Dermis blood vessel endothelial cell (primary cell): ENCODE results near the gene APOLD1. TPM values are rescaled to one million over a fixed set of nuclear protein-coding genes. Genes with fewer than 3 reads are reported as not detected.
A peak's percentile ranks its signal among the peaks of the same experiment; 100 is the strongest.
"Not testable (repeated sequence)": the region's sequence is repeated elsewhere in the genome, so short reads cannot be mapped to it uniquely, and the experiment has no call there.

ENCODE experiments used
- DNase-seq: peaks from one replicate; pipeline ENCODE4 v3.0.0; 2010
- total RNA-seq: library from RNA; depleted of rRNA; stranded (reverse); fragments of >200 nt; gene quantifications from 2 replicates; pipeline ENCODE4 v1.2.3, GENCODE V29; 2014

The APOLD1 gene
- total RNA-seq, 1 donor from 2014 or later, result 63.8 TPM

DNA sequence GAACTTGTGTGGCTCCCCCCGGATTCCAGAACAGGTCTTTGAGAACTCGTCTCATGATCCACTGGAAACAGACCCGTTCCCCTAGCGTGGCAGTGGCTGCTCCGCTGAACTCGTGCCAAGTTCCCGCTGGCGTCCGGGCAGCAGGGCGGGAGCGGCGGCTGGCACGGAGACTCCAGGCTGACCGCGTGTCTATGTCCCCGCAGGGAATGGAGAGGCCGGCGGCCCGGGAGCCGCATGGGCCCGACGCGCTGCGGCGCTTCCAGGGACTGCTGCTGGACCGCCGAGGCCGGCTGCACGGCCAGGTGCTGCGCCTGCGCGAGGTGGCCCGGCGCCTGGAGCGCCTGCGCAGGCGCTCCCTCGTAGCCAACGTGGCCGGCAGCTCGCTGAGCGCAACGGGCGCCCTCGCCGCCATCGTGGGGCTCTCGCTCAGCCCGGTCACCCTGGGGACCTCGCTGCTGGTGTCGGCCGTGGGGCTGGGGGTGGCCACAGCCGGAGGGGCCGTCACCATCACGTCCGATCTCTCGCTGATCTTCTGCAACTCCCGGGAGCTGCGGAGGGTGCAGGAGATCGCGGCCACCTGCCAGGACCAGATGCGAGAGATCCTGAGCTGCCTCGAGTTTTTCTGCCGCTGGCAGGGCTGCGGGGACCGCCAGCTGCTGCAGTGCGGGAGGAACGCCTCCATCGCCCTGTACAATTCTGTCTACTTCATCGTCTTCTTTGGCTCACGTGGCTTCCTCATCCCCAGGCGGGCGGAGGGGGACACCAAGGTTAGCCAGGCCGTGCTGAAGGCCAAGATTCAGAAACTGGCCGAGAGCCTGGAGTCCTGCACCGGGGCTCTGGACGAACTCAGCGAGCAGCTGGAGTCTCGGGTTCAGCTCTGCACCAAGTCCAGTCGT lies 1.5 kb downstream of the APOLD1 start:
- peak; percentile 87 for DNase-seq

DNA sequence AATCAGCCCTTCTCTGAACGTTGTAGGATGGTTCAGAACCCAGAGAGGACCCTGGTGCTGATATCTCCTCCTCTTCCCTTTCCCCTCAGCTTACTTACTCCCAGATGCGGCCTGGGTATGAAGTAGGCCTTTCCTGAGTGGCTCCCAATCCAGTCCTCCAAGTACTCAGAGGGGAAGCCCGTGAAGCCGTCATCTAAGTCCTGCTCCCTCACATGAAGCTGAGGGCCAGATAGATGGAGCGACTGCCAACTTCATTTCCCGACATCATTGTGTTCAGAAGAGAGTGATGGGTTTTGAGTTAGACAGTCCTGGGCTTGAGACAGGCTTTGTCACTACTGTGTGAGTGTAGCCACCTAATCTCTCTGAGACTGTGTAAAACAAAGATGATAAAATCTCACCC lies 2.7 kb downstream of the APOLD1 start:
- DNase-seq, result peak; percentile 64

- DNase-seq, result peak; percentile 90
These were observed 3.4 kb downstream of the APOLD1 start for GRCh38 chr12:12788675-12789368.

GRCh38 chr12:12790956-12791355 lies 5.5 kb downstream of the APOLD1 start:
- no peak for DNase-seq

DNA sequence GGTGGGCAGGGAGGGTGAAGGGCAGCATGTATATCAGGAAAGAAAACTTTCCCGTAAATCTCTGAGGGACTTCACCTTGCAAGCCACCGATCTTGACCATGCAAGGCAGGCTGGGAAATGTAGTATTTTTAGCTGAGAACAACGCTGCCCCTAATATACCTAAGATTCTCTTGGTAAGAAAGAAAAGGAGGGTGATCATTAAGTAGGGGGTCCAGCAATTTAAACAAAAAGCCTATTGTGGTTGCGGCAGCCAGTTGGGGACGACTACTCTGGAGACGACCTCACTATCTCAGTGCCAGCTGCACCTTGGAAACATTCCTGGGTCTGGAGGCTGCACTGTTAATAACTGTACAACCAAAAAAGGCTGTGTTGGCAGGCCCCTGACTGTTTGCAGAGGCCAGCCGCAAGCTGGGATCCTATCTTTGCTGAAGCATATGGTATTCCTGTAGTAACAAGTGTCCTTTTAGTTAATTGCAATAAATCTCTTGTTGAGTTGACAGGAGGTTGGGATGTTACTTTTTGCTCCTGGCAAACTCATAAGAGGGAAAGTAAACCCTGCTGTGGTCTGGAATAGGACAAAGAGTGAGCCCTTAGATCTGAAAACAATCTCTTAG lies 6.4 kb downstream of the APOLD1 start:
- peak; percentile 36 for DNase-seq

DNA sequence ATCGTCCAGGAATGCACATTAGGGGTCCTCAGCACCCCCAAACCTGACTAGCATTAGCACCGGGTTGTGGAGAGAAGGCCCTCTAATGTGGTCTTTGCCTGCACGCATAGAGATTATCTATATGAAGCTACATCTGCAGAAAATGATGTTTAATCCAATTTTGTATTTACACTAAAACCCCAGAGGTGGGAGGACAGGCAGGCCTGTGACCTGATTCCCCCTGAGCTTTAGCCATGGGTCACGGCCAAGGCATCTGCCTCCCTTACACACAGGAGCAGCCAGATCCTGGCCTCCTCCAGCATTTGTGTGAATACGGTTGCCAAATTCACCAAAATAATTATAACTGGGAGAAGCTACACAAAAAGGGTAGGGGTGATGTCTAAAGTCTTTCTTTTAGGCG lies 7.0 kb downstream of the APOLD1 start:
- DNase-seq, result no peak

DNA sequence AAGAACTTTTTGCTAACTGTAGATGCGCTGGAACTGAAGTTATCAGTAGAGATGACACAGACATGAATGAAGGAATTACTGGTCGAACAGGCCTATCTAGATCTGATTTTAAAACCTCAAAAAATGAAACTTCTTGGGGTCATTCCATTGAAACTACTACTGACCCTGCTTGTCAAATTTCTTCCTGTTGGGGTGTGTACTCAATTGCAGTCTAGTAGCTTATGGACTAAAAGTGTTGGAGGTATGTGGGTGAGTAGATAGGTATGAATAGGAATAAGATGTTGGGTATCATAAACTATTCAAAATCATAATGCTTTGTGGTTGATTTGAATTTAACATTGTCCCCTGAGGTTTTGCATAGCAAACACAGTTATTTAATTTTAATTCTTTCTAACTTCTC lies 9.2 kb downstream of the APOLD1 start:
- no peak for DNase-seq

GRCh38 chr12:12796171-12796570 lies 10.7 kb downstream of the APOLD1 start:
- DNase-seq, result no peak

- DNase-seq, result no peak
These were observed 11.7 kb downstream of the APOLD1 start for GRCh38 chr12:12796928-12797793.

DNA sequence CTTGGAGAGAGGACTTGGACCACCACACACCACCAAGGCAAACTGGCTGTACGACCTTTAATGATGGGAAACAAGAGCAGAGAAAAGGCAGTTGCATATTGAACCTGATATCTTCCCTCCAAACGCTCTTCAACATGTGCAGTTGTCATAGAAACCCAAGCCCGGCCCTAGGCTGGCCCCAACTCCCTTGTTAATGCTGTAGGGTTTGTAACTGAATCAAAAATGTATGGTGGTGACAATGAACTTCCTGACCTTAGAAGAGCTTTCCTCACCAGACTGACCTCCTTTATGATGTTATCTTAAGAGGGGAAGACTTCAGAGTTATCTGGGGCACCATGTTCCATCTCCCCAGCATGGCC lies 12.3 kb downstream of the APOLD1 start:
- no peak for DNase-seq

- DNase-seq, result no peak
These were observed 13.0 kb downstream of the APOLD1 start for GRCh38 chr12:12798480-12798879.

- no peak for DNase-seq
These were observed 13.9 kb downstream of the APOLD1 start for GRCh38 chr12:12799163-12799920.

GRCh38 chr12:12800406-12801180 lies 15.1 kb downstream of the APOLD1 start:
- DNase-seq, result no peak

DNA sequence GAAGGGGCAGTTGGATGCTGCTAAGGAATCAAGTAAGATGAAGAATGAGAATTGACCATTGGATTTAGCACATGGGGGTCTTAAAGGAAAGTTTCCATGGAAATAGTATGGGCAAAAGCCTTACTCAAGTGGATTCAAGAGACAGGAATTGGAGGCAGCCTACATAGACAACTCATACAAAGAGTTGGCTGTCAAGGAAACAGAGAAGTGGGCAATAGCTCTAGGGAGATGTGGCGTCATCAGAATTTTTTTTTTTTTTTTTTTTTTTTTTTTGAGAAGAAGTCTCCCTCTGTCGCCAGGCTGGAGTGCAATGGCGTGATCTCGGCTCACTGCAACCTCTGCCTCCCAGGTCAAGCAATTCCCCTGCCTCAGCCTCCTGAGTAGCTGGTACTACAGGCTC lies 16.2 kb downstream of the APOLD1 start:
- not testable (repeated sequence) for DNase-seq

GRCh38 chr12:12803186-12803585 lies 17.7 kb downstream of the APOLD1 start:
- peak; percentile 93 for DNase-seq

- peak; percentile 79 for DNase-seq
These were observed 18.6 kb downstream of the APOLD1 start for GRCh38 chr12:12804011-12804410.

GRCh38 chr12:12804432-12804886 lies 19.0 kb downstream of the APOLD1 start:
- peak; percentile 70 for DNase-seq

DNA sequence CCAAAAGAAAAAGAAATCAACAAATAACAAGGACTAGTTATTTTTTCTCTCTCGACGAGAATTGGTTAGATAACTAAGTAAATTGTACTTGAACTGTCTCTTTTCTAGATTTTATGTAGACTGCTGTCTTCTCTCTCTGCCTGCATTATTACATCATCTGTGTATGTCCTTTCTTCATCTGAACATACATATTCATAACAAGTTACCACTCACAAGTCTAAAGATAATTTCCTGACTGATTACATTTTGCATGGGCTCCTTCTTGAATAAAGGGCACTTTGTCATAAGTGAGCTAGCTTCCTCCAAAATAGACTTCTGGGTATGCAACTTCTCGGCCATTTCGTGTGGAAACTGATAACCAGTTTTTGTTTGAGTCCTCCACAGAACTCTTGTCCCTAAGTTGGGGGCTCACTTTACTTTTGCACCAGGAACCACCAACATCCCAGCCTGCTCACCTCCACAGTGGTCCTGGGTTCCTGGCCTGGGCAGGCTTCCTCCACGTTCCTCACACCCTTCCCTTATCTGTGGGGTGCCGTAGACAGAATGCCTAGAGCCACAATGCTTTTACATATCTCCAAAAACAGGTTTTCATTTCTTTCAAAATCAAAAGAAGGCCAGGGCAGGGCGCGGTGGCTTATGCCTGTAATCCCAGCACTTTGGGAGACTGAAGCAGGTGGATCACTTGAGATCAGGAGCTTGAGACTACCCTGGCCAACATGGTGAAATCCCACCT lies 21.5 kb downstream of the APOLD1 start:
- no peak for DNase-seq

GRCh38 chr12:12807517-12807903 lies 22.1 kb downstream of the APOLD1 start:
- not testable (repeated sequence) for DNase-seq
